ENCODE results near the gene FGF12.

GRCh38 chr3:192128060-192128459 is 599.3 kb downstream of the FGF12 start:
- TF ChIP-seq CTCF (IDR thresholded peaks at IDR 0.05) (no peak), ZFX (IDR thresholded peaks at IDR 0.05; ENCODE audit: borderline replicate concordance) (no peak)
